ENCODE results near the gene GTF2H3.
A peak's percentile ranks its signal among the peaks of the same experiment; 100 is the strongest.

Gene GTF2H3

DNA sequence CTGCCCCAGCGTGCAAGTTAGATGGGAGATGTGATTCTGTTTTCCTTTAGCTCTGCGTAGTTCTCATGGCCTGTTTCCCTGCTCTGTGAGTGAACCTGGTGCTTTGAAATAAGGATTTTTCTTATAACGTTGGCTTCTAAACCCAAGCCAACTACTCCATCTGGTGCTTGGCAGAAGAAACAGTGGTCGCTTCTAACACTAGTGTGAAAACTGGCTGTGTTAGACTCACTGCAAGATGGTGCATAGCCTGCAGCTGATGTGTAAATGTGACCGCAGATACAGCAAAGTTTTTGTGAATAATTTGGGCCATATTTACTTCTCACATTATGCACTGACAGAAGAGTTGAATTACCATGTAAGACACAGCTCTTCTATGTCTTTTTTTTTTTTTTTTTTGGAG is 12.2 kb downstream of the GTF2H3 start:
- DNase-seq, result no peak

DNA sequence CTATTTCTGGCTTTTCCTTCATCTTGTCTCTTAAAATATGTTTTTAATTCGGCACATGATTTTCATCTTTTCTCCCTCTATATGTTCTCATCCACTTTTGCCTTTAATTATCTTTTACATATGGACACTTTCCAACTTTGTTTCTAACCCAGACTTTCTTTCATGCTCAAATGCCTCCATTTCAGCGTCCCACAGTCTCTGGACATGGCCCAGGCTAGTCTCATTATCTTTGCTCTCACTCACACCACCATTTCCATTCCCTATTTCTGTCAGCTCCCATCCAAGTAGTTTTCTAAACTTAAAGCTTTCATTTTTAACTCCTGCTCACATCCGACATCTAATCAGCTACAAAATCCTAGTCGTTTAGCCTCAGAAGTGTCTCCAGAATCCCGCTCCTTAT is 14.8 kb downstream of the GTF2H3 start:
- DNase-seq, result no peak

- no peak for DNase-seq
Measured at GRCh38 chr12:123654129-123654701, 20.6 kb downstream of the GTF2H3 start.

- DNase-seq, result no peak
Measured at GRCh38 chr12:123655420-123655819, 21.8 kb downstream of the GTF2H3 start.

DNA sequence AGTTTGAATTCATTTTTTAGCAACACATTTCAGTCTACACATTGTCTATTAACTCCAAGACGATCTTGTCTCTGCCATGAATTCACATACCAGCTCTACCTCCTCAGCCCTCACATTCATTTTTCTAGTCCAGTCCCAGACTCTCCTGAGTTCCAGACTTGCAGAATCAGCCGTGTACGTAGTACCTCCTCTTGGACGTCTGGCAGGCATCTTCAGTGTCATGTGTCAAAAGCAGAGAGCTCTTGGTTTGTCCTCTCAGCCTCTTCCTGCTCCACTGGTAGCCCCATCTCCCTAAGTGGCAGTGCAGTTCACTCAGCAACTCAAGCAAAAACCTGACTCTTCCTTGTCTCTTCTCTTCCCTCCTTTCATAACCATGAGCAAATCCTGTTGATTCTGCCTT is 22.8 kb downstream of the GTF2H3 start:
- DNase-seq, result no peak

- no peak for DNase-seq
Measured at GRCh38 chr12:123657211-123657610, 23.6 kb downstream of the GTF2H3 start.

DNA sequence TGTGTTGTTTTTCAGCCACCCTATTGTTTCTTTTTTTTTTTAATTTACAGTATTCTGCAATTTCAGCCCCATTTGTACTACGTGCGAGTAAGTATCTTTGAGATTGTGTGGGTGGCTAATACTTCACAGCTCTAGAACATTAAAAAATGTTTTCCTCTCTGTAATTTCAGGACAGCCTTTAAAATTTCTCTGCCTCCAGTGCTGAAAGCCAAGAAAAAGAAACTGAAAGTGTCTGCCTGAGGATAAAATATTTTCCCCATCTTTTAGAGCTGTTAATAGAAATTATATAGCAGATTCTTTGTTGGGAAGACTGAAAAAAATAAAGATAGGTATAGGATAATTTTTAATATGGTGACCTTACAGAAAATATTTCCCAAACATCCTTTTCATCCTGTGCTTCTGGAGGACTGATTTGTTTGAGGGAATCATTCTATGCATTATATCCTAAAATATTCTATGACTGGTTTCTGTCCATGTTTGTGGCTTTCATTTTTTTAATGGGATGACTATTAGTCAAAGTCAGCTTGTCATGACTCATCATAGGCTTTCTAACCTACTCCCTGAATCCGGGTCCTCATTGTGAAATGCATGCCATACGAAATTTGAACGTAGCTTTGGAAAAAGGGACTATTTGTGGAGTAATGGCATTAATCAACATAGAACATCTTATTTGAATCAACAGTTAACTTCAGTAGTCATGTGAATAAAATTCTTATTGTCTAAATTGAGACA is 26.5 kb downstream of the GTF2H3 start:
- DNase-seq, result no peak

GRCh38 chr12:123667771-123668170 is 34.1 kb downstream of the GTF2H3 start:
- DNase-seq, result no peak

DNA sequence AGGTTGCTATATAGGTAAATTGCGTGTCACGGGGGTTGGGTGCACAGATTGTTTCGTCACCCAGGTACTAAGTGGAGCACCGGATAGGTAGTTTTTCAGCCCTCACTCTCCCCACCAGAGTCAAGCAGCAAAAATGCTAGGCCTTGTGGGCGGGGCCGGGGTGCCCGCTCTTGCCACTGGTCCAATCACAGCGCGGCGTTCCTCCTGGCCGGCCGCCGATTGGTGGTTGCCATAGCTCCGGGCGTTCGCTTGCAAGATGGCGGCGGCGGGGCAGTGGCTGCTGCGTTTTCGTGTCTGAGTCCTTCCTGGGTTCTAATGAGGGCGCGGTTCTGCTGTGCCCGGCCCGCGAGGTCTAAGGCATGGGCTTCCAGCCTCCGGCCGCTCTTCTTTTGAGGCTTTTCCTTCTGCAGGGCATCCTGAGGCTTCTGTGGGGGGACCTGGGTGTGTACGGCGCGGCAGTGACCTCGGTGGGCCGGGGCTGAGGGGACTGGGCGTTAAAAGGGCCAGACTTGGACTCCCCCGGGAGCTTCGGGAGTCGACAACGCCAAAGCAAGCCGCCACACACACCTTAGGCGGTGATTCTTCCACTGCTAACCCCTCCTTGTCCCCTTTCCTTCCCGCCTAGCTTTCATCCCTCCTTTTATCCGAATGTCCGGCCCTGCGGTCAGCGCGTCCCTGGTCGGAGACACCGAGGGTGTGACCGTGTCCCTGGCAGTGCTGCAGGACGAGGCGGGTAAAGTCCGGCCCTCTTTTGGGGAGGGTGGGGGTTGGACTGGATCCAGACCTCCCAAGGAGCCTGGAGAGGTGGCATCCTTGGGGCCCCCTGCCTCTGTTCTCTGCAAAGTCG is 37.5 kb downstream of the GTF2H3 start, which contains the start of gene TCTN2:
TSS of gene TCTN2 (plus strand) at position 232 of the 847 bp plus-strand sequence. CDS start at position 360, 128 bp downstream.
- peak; percentile 84 to 86 for DNase-seq

DNA sequence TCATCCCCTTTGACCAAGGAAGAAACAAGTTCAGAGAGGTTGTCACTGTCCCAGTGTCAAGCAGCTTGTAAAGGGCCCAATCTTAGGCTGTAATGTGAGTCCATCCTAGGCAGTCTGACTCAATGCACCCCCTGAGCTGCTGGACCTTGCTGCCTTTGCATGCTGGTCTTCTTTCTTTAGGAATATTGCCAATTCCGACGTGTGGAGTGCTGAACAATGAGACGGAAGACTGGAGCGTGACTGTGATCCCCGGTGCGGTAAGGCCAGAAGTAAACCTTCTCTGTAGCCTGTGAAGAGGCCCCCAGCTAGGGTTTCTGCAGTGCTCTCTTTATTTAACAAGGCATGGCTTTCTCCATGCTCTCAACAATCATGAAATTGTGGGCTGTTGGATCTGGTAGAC is 38.2 kb downstream of the GTF2H3 start:
- DNase-seq, result no peak

- no peak for DNase-seq
Measured at GRCh38 chr12:123675436-123675835, 41.8 kb downstream of the GTF2H3 start.

DNA sequence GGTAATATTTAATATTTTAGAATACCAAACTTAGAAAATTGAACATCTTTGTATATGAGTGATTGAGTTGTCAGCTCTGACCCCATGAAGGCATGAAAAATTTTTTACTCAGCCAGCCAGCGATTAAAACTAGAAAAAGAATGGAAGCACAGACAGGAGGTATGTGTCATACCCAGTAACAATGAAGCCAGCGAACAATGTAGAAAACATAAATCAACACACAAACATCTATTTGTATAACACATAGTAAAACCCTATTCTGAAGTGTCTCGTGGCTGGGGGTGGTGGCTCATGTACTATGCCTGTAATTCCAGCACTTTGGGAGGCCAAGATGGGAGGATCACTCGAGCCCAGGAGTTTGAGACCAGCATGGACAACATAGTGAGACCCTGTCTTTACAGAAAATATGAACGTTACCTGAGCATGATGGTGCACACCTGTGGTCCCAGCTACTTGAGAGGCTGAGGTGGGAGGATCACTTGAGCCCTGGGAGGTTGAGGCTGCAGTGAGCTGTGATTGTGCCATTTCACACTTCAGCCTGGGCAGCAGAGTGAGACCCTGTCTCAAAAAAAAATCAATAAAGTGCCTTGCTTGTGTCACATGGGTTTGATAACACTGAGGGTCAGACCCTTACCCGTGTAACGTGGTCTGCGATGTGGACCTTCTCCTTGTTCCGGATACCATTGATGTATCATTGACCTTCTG is 43.1 kb downstream of the GTF2H3 start:
- no peak for DNase-seq

GRCh38 chr12:123678981-123679380 is 45.4 kb downstream of the GTF2H3 start:
- no peak for DNase-seq

DNA sequence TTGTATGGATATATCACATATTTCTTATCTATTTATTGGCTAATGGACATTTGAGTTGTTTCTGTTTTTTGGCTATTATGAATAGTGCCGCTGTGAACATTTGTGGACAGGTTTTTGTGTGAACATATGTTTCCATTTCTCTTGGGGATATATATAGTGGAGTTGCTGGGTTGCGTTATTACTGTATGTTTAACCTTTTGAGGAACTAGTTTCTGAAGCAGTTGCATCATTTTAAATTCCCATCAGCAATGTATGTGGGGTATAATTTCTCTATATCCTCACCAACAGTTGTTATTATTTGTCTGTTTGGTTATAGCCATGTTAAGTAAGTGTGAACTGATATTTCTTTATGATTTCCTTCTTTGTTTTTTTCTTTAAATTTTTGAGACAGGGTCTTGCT is 48.0 kb downstream of the GTF2H3 start:
- no peak for DNase-seq

DNA sequence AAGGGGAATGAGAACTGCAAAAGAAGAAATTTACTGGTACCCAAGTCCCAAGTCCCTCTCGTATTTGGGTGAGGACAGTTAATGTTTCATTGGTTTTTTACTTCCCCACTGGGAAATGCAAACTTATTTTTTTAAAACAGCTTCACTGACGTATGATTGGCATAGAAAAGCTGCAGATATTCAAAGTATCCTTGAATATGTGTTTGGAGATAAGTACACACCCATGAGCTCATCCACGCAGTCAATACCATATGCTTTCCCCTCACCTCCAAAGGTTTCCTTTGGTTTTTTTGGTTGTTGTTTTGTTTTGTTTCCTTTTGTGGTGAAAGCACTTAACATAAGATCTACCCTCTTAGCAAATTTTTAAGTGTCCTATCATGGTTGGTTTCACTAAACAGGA is 50.3 kb downstream of the GTF2H3 start:
- DNase-seq, result no peak

- DNase-seq, result no peak
Measured at GRCh38 chr12:123686636-123687190, 53.1 kb downstream of the GTF2H3 start.

- DNase-seq, result no peak
Measured at GRCh38 chr12:123690191-123690840, 56.7 kb downstream of the GTF2H3 start.

DNA sequence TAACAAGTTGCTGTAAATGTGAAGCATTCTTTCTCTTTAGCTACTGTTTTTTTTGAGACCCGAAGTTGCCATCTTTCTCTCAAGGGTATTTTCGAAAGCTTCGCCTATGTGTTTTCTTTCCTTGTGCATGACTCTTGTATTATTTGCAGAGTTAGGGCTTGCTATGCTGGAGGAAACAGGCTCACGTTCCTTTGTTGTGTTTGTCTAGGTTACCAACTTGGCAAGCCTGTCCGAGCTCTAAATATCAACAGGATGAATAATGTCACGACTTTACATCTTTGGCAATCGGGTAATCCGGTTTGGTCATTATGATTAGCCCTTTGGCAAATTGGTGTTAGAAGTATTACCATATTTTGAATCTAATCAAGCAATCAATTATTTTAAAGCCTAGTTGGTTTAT is 62.6 kb downstream of the GTF2H3 start:
- DNase-seq, result no peak

DNA sequence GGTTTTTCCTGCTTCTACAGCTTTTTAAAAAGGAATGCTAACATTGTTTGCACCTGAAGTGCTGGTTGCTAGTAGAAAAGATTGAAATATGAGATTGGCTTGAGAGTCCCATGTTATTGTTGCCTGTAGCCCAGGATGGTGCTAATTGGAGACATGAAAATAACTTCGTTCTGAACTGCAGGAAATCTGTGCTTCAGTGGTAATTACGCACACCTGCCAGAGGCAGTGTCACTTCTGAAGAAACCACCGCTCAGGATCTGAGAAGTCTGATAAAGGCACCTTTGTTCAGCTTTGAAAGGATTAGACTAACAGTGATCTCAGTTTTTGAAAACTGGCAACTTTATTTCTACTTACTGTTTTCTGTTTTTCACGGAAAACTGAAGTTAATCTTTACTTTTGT is 63.0 kb downstream of the GTF2H3 start:
- DNase-seq, result no peak

DNA sequence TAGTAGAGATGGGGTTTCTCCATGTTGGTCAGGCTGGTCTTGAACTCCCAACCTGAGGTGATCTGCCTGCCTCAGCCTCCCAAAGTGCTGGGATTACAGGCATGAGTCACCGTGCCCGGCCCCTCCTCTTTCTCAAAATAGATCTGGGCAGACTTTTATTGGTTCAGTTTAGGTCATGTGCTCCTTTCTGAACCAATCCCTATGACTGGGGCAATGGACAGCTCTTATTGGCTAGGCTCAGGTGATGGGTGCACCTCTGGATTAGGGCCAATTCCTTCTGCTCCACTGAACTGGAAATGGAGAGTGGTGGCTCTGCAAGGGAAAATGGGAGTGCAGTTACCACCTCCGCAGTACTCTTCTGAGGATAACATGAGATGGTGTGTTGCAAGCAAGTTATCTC is 72.3 kb downstream of the GTF2H3 start:
- DNase-seq, result no peak

DNA sequence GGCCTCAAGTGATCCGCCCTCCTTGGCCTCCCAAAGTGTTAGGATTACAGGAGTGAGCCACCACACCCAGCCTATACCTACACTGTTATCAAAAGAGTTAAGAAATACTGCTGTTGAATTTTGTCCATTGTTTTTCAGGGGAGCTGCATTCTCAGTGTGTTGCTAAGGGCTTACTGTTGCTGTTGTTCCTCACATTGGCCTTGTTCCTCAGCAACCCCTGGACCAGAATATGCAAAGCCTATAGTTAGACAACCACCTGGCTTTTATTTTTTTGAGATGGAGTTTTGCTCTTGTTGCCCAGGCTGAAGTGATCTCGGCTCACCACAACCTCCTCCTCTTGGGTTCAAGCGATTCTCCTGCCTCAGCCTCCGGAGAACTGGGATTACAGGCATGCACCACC is 73.8 kb downstream of the GTF2H3 start:
- no peak for DNase-seq

Measured in NCI-H1930 (cell line).